ENCODE results near the gene TLK1.
"Not testable (repeated sequence)": the region's sequence is repeated elsewhere in the genome, so short reads cannot be mapped to it uniquely, and the experiment has no call there.

TLK1 gene

GRCh38 chr2:171143670-171144062 lies 17.0 kb downstream of the TLK1 start:
- DNase-seq (ENCODE audit: low read depth, low spot score), result no peak

GRCh38 chr2:171142398-171142797 lies 18.3 kb downstream of the TLK1 start:
- DNase-seq (ENCODE audit: low read depth, low spot score), result no peak

GRCh38 chr2:171141320-171141719 lies 19.4 kb downstream of the TLK1 start:
- no peak for DNase-seq (ENCODE audit: low read depth, low spot score)

GRCh38 chr2:171139860-171140259 lies 20.8 kb downstream of the TLK1 start:
- DNase-seq (ENCODE audit: low read depth, low spot score), result no peak

- no peak for DNase-seq (ENCODE audit: low read depth, low spot score)
These were observed 24.7 kb downstream of the TLK1 start for GRCh38 chr2:171136024-171136423.

- no peak for DNase-seq (ENCODE audit: low read depth, low spot score)
These were observed 26.0 kb downstream of the TLK1 start for GRCh38 chr2:171134624-171135230.

GRCh38 chr2:171132086-171132485 lies 28.6 kb downstream of the TLK1 start:
- DNase-seq (ENCODE audit: low read depth, low spot score), result no peak

- DNase-seq (ENCODE audit: low read depth, low spot score), result no peak
These were observed 32.2 kb downstream of the TLK1 start for GRCh38 chr2:171128461-171128860.

- DNase-seq (ENCODE audit: low read depth, low spot score), result no peak
These were observed 36.2 kb downstream of the TLK1 start for GRCh38 chr2:171124541-171124940.

GRCh38 chr2:171109571-171109970 lies 51.1 kb downstream of the TLK1 start:
- DNase-seq (ENCODE audit: low read depth, low spot score), result no peak

GRCh38 chr2:171109020-171109419 lies 51.7 kb downstream of the TLK1 start:
- DNase-seq (ENCODE audit: low read depth, low spot score), result no peak

GRCh38 chr2:171107803-171108202 lies 52.9 kb downstream of the TLK1 start:
- DNase-seq (ENCODE audit: low read depth, low spot score), result no peak

- DNase-seq (ENCODE audit: low read depth, low spot score), result no peak
These were observed 56.3 kb downstream of the TLK1 start for GRCh38 chr2:171104379-171104778.

GRCh38 chr2:171102802-171103201 lies 57.9 kb downstream of the TLK1 start:
- no peak for DNase-seq (ENCODE audit: low read depth, low spot score)

- no peak for DNase-seq (ENCODE audit: low read depth, low spot score)
These were observed 60.3 kb downstream of the TLK1 start for GRCh38 chr2:171100370-171100769.

GRCh38 chr2:171098607-171099006 lies 62.1 kb downstream of the TLK1 start:
- no peak for DNase-seq (ENCODE audit: low read depth, low spot score)

GRCh38 chr2:171095014-171095582 lies 65.6 kb downstream of the TLK1 start:
- no peak for DNase-seq (ENCODE audit: low read depth, low spot score)

GRCh38 chr2:171091517-171091916 lies 69.2 kb downstream of the TLK1 start:
- DNase-seq (ENCODE audit: low read depth, low spot score), result not testable (repeated sequence)

GRCh38 chr2:171089489-171089888 lies 71.2 kb downstream of the TLK1 start:
- DNase-seq (ENCODE audit: low read depth, low spot score), result no peak

- DNase-seq (ENCODE audit: low read depth, low spot score), result no peak
These were observed 72.4 kb downstream of the TLK1 start for GRCh38 chr2:171088057-171088834.

GRCh38 chr2:171087547-171087946 lies 73.1 kb downstream of the TLK1 start:
- DNase-seq (ENCODE audit: low read depth, low spot score), result no peak

GRCh38 chr2:171086352-171087290 lies 74.1 kb downstream of the TLK1 start:
- DNase-seq (ENCODE audit: low read depth, low spot score), result no peak

Data from activated naive CD8-positive, alpha-beta T cell treated with anti-CD3 and anti-CD28 coated beads, Interleukin-2, amount 50 U/mL, for 16 hours (primary cell).